HG02884 (cell line): ENCODE data around the gene ANKRD13B.

Source experiments
- ATAC-seq: cut with Tn5 transposase; IDR thresholded peaks from one replicate; pipeline ENCODE4 v1.9.1; 2021; ENCODE audit warnings: mild to moderate bottlenecking, moderate library complexity; ENCODE audit not compliant: unreplicated experiment

Gene ANKRD13B

DNA sequence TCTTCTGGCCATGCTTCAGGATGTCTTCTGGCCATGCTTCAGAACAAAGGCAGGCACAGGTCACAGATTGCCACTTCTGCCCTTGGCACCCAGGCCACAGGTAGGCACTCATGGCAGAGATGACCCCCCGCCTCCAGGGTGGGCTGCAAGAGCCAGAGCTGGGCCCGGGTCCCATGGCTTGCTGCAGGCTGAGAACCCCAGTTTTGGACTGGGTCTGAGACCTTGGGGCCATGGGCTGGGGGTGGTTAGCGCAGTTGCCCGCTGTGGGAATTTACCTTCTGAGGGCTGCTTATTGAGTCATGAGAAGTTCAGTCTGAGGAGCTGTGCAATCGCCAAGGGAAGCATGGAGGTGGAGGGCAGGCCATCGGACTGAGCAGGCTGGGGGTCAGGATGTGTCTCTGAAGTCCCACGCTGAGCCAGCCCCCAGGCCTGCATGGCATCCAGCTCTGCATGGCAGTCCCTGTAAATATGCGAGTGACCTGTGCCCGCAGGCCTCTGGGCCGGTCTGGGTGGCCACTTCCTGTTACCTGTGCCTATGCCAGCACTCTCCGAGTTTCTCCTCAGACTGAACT, 1.7 kb downstream of the ANKRD13B start:
- ATAC-seq = no peak

DNA sequence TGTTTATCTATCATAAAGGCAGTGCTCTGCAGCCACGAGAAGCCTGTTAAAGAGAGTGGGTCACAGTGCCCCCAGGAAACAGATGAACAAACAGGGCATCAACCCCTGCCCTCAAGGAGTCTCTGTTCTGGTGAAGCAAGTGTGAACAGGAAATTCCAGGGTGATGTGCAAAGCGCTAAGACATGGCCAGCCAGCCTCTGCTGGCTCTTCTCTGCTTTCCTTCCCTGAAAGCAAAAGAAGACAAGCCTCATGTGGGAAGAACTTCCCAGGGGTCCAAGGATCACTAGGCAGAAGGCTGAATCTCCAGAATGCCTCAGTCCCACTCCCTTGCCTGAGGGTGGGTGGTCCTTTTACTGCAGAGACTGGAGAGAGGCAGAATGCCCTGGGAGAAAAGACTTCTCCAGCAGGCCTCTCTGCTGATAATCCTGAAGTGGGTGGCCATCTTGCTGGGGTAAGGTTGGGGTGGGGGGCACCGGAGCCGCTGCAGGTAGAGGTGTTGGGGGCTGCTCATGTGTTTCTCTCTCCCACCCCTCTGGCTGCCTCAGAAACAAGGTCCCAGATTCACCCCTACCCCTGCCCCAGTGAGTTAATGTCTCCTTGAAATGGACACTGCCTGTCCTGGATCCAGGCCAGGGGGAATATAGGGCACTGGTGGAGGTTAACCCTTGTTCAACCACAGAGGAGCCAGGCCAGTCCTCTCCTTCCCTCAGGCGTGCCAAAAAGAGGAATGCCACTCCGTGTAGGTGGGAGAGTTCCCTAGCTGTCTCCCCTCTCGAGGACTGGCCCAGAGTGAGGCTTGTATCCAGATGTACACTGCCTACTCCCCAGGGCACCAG, 2.4 kb downstream of the ANKRD13B start:
- ATAC-seq = no peak

DNA sequence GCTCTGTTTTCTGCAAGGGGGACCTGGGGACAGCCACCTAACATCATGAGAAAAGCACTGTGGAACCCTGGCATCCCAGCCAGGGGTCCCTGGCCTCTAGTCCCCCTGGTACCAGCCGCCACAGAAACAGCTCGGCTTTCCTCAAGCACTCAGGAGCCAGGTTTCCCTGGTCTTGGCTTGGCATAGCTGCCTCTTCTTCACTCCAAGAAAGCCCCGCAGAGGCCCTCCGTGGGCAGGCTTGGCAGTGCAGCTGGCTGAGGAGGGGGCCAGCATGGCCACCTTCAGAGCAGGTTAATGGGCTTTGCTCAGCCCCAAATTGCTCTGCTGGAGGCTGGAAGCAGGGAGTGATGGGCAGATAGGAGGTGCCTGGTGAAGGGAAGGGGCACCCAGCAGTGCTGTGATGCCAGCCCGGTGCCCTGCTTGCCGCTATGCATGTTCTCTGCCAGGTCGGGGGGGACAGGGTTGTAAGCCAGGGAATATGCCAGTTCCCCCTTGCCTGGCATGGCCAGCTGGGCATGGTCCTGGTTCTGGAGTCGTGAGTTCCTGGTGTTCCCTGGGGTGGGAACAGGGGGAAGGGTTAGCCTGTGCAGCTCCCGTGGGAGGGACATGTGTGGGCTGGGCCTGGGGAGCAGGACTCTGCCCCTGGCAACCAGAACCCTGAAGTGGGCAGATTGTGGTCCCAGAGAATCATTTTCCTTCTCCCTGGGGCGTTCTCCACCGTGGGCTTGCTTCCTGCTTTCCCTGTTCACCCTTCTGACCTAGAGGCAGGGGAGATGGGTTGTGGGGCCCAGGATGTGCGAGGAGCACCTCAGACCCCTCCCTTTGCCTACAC, 3.2 kb downstream of the ANKRD13B start:
- ATAC-seq = no peak

DNA sequence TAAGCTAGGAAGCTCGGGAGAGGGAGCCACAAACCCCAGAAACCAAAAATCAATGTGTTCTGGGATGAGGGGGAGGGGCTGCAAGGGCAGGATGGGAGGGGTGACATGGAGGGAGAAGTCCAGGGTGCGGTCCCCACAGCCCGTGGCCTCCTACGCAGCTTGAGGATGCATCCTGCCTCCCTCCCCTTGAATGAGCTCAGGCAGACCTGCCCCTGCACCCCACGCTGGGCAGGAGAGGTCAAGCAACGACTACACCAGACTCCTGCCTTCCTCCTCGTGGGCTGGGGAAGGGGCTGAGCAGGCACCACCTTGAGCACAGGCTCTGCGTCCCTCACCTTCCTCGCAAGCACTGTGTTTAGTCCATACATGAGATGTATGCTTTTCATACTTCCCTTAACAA, 3.9 kb downstream of the ANKRD13B start:
- ATAC-seq = no peak

DNA sequence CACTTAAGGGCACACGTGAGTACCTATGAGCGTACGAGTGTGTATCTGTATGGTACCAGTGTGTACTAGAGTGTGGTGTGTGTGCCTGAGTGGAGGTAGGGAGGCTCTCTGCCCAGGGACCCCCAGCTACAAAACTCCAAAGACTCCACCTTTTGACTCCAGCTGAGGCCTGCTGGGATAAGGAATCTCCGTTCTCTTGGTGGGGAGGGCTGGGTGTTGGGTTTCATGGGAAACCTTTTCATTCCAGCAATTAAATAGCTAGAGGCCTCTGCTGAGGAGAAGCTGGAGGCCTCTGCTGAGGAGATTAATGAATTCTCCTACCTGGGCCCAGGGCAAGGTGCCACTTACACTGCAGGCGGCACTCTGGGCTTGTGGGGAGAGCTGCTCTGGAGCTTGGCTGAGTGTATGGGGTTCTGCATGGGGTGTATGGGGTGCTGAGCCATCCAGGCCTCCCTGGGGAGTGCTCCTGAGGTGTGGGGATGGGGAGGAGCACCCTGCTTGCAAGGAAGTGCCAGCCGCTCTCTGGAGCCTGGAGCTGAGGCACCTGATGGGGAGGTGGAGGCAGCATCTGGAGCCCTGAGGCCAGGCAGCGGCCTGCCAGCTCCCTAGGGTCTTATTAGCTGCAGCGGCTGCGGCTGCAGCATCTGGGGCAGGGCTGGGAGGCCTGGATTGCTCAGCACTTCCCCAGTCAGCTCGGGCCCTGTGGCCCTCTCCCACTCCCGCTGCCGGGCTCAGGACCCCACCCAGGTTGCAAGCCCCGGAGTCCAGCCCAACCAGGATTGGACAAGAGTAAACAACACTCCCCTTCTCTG, 4.6 kb downstream of the ANKRD13B start:
- ATAC-seq = no peak

DNA sequence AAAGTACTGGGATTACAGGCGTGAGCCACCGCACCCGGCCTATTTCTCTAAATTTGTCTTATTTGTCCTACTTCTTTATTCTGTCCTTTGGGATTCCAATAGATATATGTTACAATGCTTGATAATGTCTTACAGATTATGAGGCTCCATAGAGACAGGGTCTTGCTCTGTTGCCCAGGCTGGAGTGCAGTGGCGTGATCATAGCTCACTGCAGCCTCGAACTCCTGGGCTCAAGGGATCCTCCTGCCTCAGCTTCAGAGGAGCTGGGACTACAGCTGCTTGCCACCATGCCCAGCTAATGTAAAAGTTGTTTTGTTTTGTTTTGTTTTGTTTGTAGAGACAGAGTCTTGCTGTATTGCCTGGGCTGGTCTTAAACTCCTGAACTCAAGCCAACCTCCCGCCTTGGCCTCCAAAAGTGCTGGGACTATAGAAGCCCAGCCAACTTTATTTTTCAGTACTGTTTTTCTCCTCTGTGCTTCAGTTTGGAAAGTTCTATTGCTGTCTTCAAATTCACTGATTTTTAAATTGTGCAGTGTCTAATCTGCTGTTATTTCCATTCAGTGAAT, 10.3 kb downstream of the ANKRD13B start:
- ATAC-seq = no peak

DNA sequence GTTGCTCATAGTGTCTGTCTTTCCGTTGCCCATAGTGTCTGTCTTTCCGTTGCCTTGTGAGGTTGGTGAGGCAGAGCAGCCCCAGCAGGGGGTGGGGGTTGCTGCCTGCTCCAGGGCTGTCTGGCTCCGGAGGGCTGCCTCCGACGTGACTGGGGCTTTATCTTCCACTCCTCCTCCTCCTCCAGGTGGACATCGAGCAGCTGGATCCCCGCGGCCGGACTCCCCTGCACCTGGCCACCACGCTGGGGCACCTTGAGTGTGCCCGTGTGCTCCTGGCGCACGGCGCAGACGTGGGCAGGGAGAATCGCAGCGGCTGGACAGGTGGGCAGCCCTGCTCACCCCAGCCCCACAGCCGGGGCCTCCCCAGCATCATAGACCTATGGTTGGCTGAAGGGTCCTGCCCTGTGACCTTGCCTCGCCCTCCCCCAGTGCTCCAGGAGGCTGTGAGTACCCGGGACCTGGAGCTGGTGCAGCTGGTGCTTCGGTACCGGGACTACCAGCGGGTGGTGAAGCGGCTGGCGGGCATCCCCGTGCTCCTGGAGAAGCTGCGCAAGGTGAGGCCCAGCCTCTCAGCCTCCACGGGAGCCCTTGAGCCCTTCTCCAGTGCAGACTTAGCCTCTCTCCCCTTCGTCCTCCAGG, 14.7 kb downstream of the ANKRD13B start:
- no peak for ATAC-seq

DNA sequence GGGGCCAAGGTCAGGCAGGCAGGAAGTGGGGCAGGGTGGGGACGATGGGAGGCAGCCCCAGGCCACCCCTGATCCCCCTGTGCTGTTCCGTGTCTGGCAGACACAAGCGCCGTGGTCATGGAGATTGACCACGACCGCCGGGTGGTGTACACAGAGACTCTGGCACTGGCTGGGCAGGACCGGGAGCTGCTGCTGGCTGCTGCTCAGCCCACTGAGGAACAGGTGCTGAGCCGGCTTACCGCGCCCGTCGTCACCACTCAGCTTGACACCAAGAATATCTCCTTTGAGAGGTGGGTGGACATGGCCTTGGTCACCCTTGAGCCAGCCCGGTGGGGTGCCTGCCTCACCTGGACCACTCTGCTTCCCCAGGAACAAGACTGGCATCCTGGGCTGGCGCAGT, 16.1 kb downstream of the ANKRD13B start:
- ATAC-seq = no peak

DNA sequence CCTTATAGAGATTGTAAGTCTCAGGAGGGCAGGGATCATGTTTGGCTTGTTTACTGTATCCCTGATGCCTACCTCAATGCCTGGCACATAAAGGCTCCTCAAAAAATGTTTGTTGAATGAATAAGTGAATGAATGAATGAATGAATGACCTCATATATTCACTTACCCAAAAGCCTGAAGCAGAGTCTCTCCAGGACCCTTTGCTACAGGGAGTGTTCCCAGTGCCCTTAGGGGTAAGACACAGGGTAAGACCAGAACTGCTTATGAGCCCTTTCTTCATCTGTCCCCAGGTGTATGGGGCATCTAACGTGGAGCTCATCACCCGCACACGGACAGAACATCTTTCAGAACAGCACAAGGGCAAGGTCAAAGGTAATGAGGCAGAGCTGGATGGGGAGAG, 17.5 kb downstream of the ANKRD13B start:
- ATAC-seq = no peak

DNA sequence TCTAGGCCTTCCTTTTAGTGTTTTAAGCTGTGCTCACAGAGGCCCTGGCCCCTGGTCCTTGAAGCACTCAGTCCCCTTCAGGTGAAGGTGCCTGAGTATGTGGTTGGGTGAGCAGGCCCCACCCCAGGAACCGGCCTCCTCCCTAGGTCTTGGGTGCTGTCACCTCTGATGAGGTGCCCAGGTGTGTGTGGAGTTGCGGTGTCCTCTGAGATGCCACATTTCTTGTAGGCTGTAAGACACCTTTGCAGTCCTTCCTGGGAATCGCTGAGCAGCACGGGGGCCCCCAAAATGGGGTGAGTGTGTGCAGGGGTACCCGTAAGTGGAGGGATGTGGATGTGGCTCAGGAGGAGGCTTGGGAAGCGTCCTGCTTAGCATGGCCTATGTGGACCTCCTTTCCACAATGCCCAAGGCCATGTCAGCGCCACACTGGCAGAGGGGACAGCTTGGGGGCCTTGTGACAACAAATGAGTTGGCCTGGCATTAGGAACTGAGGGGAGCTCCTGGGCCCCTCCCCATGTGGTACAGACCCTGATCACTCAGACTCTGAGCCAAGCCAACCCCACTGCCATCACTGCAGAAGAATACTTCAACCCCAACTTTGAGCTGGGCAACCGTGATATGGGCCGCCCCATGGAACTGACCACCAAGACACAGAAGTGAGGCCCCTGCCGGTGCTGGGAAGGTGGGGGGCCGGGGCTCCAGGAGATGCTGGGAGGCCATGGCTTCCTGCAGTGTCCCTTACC, 18.6 kb downstream of the ANKRD13B start:
- ATAC-seq = no peak

DNA sequence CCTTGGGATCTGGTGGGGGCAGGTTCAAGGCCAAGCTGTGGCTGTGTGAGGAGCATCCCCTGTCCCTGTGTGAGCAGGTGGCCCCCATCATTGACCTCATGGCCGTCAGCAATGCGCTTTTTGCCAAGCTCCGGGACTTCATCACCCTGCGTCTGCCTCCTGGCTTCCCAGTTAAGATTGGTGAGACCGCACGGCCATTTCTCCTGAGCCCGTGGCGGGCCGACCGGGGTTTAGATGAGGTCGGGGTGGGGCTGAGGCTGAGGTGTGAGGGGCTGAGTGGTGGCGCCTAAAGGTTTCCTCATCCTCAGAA, 19.1 kb downstream of the ANKRD13B start:
- no peak for ATAC-seq

DNA sequence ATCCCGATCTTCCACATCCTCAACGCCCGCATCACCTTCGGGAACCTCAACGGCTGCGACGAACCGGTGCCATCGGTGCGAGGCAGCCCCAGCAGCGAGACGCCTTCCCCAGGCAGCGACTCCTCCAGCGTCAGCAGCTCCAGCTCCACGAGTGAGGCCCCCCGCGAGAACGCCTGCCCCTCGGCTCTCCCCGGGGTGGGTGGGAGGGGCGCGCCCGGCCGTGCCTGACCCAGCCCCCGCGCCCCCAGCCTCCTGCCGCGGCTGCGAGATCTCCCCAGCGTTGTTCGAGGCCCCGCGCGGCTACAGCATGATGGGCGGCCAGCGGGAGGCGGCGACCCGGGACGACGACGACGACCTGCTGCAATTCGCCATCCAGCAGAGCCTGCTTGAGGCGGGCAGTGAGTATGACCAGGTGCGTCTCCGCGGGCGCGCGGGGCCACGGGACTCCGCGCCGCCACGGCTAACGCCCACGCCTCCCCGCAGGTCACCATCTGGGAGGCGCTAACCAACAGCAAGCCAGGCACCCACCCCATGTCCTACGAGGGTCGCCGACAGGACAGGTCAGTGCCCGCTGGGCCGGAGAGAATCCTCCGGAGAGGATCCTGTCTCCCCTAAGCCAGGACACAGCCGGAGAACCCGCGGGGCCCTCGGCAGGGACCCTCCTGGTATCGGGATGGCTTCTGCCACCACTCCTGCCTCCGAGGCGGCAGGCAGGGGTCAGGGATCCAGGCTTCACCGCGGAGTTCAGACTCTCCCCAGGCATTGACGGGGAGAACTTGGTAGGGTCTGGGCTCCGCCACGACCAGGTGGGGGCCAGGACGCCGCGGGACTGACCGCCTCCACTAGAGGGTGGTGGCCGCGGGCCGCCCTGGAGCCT, 19.7 kb downstream of the ANKRD13B start:
- ATAC-seq = no peak

DNA sequence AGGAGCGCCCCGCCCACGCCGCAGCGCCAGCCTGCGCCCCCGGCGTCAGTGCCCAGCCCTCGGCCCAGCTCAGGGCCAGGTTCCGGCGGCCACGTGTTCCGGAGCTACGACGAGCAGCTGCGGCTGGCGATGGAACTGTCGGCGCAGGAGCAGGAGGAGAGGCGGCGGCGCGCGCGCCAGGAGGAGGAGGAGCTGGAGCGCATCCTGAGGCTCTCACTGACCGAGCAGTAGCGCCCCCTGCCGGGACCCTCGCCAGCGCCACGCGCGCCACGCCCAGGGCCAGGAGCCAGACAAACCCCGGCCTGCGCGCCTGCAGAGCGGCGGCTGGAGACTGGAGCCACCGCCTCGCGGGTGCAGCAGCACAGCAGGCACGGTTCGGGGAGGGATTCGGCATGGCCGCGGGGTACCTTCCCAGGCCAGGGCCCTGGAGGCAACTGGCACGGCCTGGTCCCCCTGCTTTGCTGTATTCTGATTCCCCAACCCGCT, 20.5 kb downstream of the ANKRD13B start:
- no peak for ATAC-seq

DNA sequence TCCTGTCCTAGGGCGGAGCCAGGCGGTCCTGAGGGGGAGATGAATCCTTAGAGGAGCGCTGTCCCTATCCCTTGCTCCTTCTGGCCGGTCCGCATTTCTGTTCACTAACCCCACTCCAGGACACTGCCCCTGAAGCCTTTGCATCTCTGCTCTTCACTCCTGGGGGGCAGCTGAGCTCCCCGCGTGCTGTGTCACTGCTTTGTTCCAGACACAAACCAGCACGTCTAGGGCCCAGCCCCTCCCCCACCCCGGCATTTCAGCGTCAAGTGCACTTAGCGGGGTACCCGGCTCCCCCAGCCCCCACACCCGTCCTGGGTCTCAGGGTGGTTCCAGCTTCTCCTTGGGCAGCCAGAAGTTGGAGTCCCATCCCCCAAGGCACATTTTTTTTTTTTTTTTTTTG, 20.9 kb downstream of the ANKRD13B start:
- ATAC-seq = no peak

DNA sequence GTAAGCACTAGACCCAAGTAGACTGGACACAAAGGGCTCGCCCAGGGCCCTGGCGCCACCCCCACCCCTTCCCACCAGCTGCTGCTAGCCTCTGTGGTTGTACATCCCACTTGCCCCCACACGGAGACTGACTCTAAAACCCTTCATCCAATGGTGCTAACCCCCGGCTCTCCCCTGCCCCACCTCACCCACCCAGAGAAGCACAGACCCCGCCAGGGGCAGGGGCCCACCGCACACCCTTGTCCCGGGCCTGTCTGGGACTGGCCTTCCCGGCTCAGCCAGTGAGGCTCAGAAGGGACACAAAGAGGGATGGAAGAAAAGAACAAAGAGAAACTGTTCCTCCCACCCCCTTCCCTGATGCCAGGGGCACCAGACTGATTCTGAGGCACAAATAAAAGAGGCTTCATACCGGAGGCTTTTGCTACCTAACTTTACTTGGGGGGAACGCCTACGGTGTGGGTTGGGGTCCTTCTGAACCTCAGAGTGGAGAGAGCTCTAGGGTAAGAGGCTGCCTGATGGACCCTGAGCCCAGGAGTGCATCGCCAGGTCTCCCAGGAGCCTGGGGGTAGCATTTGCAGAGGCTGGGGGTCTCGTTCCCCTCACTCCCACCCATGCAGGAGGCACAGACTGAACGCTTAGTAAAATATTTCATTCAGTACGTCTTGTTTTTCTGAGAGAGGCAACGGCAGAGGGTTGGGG, 21.6 kb downstream of the ANKRD13B start:
- no peak for ATAC-seq

DNA sequence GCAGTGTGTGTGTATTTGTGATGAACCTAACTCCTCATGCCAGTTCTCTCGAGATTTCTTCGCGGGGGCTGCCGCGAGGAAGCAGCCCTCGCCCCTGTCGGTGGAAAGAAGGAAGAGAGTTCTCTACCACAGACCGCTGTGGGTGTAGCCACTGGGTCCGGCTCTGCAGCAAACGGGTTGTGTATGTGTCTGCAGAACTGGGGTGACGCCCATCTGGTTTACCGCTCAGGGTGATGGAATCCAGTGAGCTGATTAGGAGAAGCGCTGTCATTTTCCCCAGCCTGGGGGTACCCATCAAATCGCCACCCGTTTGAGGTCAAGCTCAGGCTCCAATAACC, 22.1 kb downstream of the ANKRD13B start:
- ATAC-seq = no peak

DNA sequence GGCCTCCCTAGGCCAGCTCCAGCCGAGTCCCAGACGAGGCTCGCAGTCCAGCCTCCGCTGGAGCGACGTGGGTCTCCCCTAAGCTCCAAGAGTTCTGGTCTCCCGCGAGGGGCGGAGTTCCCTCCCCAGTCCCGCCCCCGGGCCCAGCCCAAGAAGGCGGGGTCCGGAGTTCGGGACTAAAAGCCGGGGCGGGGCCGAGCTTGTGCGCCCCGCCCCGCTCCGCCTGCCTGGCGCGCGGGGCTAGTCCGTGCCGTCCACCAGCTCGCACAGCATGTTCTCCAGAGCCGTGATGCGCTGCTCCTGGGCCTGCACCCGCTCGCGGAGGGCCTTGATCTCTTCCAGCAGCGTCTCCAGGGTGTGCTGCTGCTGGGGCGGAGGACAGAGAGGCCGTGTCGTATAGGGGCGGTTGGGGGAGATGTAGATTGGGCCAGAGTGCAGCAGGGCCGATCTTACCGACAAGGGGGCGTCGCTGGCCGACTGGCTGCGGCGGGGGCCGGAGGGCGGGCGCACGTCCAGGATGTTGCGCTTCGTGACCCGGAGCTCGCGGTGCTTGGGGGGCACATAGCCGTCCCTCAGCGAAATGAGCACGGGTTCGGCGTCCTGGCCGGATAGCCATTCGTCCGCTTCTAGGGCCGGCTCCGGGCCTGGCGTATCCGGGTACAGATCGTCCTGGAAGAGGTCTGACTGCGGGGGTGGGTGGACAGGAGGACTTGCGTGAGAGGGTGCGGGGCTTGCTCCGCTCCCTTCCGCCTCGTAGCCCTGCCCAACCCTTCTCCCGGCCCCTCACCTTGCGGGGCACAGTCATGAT, 22.8 kb downstream of the ANKRD13B start:
- peak; percentile 50 for ATAC-seq
